Right lobe of liver (tissue), 6 donors: Measurements from ENCODE around the gene TRAPPC3. TPM values are rescaled to one million over a fixed set of nuclear protein-coding genes. Genes with fewer than 3 reads are reported as not detected.
A peak's percentile ranks its signal among the peaks of the same experiment; 100 is the strongest.

ENCODE experiments used
- ATAC-seq, 4 donors: fragments of 200-7000 bp; cut with Tn5 transposase; one replicate each; pipeline ENCODE4 v1.9.1; 2020; ENCODE audit warnings: mild to moderate bottlenecking in 4 of 4, moderate library complexity in 4 of 4
- DNase-seq, 3 donors: peaks; one replicate each; pipeline ENCODE4 v3.0.0-alpha.2; 2020
- H3K27ac ChIP-seq, 3 donors: fragments of 200-600 bp; one replicate each; pipeline ENCODE4 v1.8.0; 2022
- H3K27me3 ChIP-seq, 2 donors: fragments of 200-600 bp; one replicate each; pipeline ENCODE4 v1.8.0; 2022
- H3K36me3 ChIP-seq, 4 donors: fragments of 200-600 bp; sonication (generic) in 1 of 4; one replicate each; pipeline versions ENCODE4 v1.5.1 to v1.8.0; 2017 to 2022; ENCODE audit warnings: control low read depth in 1 of 4
- H3K4me1 ChIP-seq, 4 donors: fragments of 200-600 bp; sonication (generic) in 1 of 4; one replicate each; pipeline versions ENCODE4 v1.5.1 to v1.8.0; 2017 to 2022; ENCODE audit warnings: control low read depth in 1 of 4
- H3K4me3 ChIP-seq, 3 donors: fragments of 200-600 bp; one replicate each; pipeline ENCODE4 v1.8.0; 2022
- H3K9me3 ChIP-seq, 4 donors: fragments of 200-600 bp; sonication (generic) in 1 of 4; one replicate each; pipeline versions ENCODE4 v1.5.1 to v1.8.0; 2017 to 2022; ENCODE audit warnings: control low read depth in 1 of 4
- POLR2A ChIP-seq: fragments of 450-650 bp; IDR thresholded peaks from one replicate; pipeline ENCODE4 v1.6.1; 2017; ENCODE audit warnings: antibody characterized with exemption, mild to moderate bottlenecking
- WGBS: methylation state at CpG from one replicate; pipeline ENCODE4 v1.1.6; 2018; ENCODE audit warnings: low coverage, low lambda C conversion rate; ENCODE audit not compliant: insufficient coverage; ENCODE audit errors: missing lambda C conversion rate; 5-methylcytosine and 5-hydroxymethylcytosine counted together
- intact Hi-C, 2 donors: fragments of 100-400 bp; cut with DNase I; formaldehyde crosslinking; loops; one replicate each; pipeline versions ENCODE4 v1.11.2 to v1.14.1; 2022
- total RNA-seq, 6 experiments: library from RNA; depleted of rRNA in 2 of 6; stranded (reverse); fragments of >200 nt in 2 of 6; fragmentation: NEBNext Ultra II Directional in 3 of 6; extraction: Animal tissue kit (Norgen Biotek cat#: 25700) in 3 of 6; gene quantifications; one replicate each; pipeline versions ENCODE4 v1.1.0 to v1.2.4, GENCODE V29; 2016 to 2023
- TF ChIP-seq, protein P1 (sequence below), 4 donors: fragments of 200-600 bp in 3 of 4; fragments of 450-650 bp in 1 of 4; IDR thresholded peaks; one replicate each; pipeline versions ENCODE4 v1.5.1 to v1.8.0; 2016 to 2022; ENCODE audit warnings: antibody characterized with exemption in 4 of 4, mild to moderate bottlenecking in 2 of 4
- donor health status: DM: no; HTN: yes; CAD: no.
- donor health status: DM: no; HTN: no; CAD: no.
- donor health status: DM: no; HTN: no; CAD: no.
- donor health status: DM: no; HTN: yes; CAD: no.
- donor health status: DM: no; HTN: yes; CAD: no.

TRAPPC3 gene
- total RNA-seq, 6 experiments from 2014 or later = 26.0 to 52.4 (median 30.9) TPM

DNA sequence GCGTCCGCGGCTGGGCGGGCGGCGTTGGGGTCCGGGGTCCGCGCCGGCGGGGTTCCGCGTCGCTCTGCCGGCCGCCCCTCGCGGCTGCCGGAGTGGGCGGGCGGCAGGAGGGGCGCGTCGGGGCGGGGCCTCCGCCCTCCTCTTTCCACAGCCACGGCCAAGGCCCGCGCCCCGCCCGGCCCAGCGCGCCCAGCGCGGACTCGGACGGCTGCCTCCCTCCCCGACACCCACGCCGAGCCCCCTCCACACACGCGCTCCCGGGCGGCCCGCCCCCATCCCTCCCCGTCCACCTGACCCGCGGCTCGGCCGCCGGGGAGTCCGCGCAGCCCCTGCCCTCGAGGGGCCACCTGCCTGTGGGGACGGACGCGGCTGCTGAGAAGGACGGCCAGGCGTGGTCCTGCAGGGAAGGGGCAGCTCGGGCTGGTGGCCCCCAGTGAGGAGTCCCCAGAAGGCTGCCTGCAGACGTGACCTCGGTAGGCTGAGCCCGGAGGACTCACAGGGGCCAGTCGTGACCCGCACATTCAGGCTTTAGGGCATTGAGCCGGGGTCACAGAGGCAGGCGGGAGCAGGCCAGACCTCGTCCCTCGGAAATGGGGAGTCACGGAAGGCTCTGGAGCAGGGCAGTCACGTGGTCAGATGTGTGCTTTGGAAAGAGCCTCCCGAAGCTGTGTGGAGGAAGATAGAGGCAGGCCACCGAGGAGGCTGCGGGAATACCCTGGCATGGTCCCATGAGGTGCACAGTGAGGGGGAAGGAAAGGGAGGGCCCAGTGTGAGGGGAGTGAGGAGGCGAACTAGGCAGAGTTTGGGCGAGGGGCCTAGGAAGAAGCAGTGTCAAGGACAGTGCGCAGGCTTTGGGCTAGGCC lies 23.9 kb downstream of the TRAPPC3 start, which contains the start of gene COL8A2:
TSS of gene COL8A2 (minus strand) at position 94 of the 863 bp plus-strand sequence. CDS start 24,980 bp downstream, outside the sequence.
- Histone ChIP-seq H3K27me3 (no peaks in the 10 kb centered on the region), H3K27ac (no peak within 1 kb of the TSS), H3K9me3 (no peaks in the 10 kb centered on the region), H3K4me3 (peak within 1 kb of the TSS in 1 of 3 donors; percentile 13), H3K36me3 (no peaks in the 10 kb centered on the region), H3K4me1 (no peaks in the 10 kb centered on the region)
- no peak for DNase-seq
- TF ChIP-seq, protein P1, sequence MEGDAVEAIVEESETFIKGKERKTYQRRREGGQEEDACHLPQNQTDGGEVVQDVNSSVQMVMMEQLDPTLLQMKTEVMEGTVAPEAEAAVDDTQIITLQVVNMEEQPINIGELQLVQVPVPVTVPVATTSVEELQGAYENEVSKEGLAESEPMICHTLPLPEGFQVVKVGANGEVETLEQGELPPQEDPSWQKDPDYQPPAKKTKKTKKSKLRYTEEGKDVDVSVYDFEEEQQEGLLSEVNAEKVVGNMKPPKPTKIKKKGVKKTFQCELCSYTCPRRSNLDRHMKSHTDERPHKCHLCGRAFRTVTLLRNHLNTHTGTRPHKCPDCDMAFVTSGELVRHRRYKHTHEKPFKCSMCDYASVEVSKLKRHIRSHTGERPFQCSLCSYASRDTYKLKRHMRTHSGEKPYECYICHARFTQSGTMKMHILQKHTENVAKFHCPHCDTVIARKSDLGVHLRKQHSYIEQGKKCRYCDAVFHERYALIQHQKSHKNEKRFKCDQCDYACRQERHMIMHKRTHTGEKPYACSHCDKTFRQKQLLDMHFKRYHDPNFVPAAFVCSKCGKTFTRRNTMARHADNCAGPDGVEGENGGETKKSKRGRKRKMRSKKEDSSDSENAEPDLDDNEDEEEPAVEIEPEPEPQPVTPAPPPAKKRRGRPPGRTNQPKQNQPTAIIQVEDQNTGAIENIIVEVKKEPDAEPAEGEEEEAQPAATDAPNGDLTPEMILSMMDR (IDR thresholded peaks at IDR 0.05) = no peak
- TF ChIP-seq POLR2A = no peak
- WGBS = 50% methylated on average over 12 of the region's 77 CpGs
- peak; percentile 8 to 32 (median 26) for ATAC-seq
- intact Hi-C loops = no loop called here

DNA sequence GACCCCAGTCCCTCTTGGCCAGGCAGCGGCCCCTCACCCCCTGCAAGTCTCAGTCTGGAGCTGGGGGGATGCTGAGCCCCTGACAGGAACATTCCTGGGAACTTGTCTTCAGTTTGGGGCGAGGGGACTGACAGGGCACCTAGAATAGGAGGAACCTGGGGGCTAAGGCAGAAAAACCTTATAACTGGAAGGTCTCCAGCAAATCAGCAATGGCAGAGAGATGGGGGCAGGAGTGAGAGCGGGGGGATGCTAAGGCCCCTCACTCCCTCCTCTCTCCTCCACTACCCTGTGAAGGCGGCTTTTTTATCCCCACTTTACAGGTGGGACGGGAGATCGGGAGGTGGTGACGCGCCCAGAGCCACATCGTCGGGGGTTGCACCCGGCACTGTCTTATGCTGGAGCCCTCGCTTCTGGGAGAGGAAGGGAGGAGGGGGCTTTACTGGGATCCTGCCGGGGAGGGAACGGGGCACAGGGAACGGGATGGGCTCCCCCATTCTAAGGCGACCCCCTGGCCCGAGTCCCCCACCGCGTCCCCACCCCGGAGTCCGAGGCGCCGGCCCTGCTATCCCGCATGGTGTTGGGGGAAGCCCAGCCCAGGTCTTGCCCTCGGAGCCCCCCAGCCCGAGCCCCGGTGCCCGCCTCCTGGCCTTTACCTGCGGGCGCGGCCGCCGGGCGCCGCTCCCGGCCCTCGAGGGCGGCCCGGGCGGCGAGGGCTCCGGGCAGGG lies 24.7 kb downstream of the TRAPPC3 start:
- ATAC-seq (no peak), DNase-seq (no peak)
- Histone ChIP-seq H3K36me3 (no peaks in the 10 kb centered on the region), H3K27ac (no peak overlapping the region), H3K4me1 (no peaks in the 10 kb centered on the region), H3K27me3 (no peaks in the 10 kb centered on the region), H3K9me3 (no peaks in the 10 kb centered on the region), H3K4me3 (no peak overlapping the region)
- WGBS = 33% methylated on average over 3 of the region's 42 CpGs
- intact Hi-C loops = no loop called here
- TF ChIP-seq, protein P1 (IDR thresholded peaks at IDR 0.05) = no peak
- no peak for TF ChIP-seq POLR2A

DNA sequence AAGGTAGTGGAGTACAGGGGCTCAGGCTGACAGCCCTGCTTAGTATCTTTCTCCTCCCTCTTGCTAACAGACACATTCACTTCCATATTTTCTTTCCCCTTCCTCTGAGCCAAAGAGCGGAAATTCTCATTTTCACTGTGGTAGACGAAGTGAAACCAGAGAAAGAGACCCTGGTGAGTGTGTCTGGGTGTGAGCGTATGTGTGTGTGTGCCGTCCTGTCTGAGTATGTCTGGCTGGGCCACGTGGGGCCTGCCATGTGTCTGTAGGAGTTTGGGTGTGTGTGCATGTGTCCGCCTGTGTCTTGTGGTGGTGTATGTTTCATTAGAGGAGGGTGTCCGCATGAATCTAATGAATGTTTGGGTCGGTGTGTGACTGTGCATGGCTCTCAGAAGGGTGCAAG lies 25.9 kb downstream of the TRAPPC3 start:
- H3K4me3 ChIP-seq = no peak overlapping the region
- 65% methylated on average over 4 of the region's 8 CpGs for WGBS
- H3K27me3 ChIP-seq = no peaks in the 10 kb centered on the region
- DNase-seq (no peak), ATAC-seq (peak; percentile 42 to 81 (median 60))
- intact Hi-C loops = no loop called here
- H3K36me3 ChIP-seq = no peaks in the 10 kb centered on the region
- TF ChIP-seq, protein P1 (IDR thresholded peaks at IDR 0.05) = no peak
- no peak for TF ChIP-seq POLR2A
- H3K4me1 ChIP-seq = no peaks in the 10 kb centered on the region
- H3K9me3 ChIP-seq = no peaks in the 10 kb centered on the region
- no peak overlapping the region for H3K27ac ChIP-seq

DNA sequence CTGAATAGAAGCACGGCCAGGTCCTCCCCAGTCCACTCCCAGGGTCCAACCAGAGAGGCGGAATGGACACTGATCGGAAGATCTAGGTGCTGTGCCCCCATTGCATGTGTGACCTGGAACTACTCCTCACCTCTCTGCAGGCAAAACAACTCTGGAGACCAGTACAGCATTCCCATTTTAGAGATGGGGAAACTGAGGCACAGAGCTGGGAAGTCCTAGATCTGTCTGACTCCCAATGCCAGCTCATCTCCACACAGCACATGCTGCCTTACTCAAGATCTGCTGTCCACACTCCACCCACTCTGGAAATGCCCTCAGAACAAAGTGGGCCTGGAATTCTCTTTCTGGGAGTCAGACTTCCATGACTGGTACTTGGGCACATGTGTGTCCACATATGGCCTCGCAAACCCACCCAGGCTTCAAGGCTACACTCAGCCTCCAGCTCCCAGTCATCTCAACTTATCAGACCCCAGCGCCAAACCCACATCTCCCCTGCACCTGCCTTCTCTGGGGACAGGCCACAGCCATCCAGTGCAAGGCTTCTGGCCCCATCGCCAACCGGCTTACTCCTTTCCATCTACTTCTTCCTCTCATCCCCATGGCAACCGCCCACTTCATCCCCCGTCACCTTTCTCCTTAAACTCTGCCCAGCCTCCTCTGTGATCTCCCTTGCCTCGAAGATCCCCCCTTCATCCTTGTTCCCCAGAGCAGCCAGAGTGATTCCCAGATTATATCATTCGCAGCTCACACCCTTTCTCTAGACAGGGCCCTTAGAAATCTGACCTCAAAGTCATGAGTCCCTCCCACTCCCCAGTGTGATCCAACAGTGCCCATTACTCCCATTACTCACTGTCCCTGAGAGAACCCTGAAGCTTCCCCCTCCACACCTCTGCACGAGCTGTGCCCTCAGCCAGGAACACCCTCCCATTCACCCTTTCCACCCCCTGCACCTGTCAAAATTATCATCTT lies 26.9 kb downstream of the TRAPPC3 start:
- ATAC-seq (no peak), DNase-seq (no peak)
- no peak overlapping the region for H3K27ac ChIP-seq
- no peak for TF ChIP-seq POLR2A
- TF ChIP-seq, protein P1 (IDR thresholded peaks at IDR 0.05) = no peak
- no peaks in the 10 kb centered on the region for H3K27me3 ChIP-seq
- no peak overlapping the region for H3K4me3 ChIP-seq
- 67% methylated on average over 8 of the region's 12 CpGs for whole genome bisulfite sequencing
- intact Hi-C loops = no loop called here
- H3K4me1 ChIP-seq = no peaks in the 10 kb centered on the region
- no peaks in the 10 kb centered on the region for H3K36me3 ChIP-seq
- no peaks in the 10 kb centered on the region for H3K9me3 ChIP-seq
